GM19438 (cell line): Measurements from ENCODE around the gene MAPK6.

ENCODE experiments used
- ATAC-seq: cut with Tn5 transposase; IDR thresholded peaks from one replicate; pipeline ENCODE4 v1.9.1; 2021; ENCODE audit warnings: low read depth; ENCODE audit not compliant: unreplicated experiment

Gene MAPK6

GRCh38 chr15:52100807-52101442, 81.9 kb downstream of the MAPK6 start:
- ATAC-seq = no peak

DNA sequence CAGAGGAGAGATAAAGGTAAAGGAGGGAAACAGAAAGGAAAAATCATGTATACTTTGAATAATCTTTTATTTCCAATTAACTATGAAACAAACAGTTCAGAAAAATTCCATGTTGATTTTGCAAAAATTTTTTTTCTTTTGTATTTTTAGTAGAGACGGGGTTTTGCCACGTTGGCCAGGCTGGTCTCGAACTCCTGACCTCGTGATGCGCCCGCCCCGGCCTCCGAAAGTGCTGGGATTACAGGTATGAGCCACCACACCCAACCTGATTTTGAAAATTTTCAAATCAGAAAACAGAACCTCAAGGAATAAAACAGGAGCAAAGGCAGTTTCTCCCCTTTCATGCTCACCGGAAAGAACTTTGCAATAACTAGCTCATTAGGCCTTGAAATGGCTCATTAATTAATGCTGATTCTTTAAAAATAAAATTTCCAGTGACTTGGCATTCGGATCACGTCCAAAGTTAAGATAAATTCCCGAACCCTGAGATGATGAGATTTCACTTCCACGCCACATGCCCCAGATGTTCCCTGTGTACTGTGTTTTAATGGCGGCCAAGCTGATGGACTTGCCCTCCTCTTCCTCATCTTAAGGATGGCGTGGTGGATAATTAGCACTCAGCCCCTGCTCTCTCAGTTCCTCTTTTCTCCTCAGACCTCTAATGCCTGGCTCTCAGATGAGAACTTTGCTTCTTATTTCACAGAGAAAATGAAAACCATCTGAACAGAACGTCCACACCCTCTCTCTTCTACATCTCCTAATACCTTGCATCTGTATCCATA, 82.7 kb downstream of the MAPK6 start:
- ATAC-seq = no peak

DNA sequence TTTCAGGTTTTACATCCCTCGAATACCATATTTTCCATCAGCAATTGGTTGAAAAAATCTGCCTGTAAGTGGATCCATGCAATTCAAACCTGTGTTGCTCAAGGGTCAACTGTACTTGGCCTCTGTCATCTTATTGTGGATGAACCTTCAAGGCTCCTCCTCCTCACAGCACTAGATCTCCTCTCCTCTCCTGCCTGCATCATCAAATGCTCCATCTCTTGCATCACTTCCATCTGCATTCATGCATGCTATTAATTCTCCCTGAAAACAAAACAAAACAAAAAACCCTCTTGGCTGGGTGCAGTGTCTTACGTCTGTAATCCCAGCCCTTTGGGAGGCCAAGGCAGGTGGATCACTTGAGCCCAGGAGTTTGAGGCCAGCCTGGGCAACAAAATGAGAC, 83.4 kb downstream of the MAPK6 start:
- ATAC-seq = no peak

GRCh38 chr15:52103217-52104207, 84.5 kb downstream of the MAPK6 start:
- peak; percentile 56 for ATAC-seq

DNA sequence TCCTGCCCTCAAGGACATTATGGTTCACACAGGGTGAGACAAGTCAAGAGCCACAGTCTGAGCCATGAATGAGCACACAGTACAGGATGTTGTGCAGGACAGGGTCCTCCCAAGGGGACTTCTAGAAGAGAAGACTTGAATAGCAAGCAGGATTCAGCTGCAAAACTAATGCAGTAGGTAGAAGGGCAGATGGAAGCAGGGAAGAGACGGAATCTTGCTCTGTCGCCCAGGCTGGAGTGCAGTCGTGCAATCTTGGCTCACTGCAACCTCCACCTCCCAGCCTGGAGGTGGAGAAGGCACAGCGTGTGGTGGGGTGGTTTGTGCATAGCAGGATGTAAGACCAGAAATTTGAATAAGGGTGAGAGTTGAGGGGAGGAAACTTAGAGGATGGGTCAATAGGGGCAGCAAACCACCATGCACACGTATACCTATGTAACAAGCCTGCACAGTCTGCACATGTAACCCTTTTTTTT, 85.5 kb downstream of the MAPK6 start:
- ATAC-seq = no peak

- ATAC-seq = no peak
Observed at GRCh38 chr15:52105846-52106245, 86.8 kb downstream of the MAPK6 start.

DNA sequence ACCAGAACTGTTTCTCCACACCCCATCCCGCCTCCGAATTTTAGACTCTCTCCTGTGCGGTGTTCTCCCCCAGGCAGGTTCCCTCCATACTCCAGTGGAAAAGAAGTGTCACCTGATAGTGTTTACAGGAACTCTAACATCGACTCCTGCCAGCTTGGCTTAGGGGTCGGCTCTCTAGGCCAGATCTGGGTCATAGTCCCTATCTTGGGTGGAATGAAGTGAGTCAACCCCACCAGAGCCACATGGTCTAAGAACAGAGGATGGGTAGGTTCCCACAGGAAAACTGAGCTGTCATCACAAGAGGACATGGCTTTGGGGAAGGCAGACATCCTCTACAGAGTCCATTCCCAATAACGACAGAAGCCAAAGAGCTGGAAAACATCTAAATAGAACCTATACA, 87.6 kb downstream of the MAPK6 start:
- no peak for ATAC-seq

GRCh38 chr15:52107238-52107637, 88.2 kb downstream of the MAPK6 start:
- no peak for ATAC-seq

DNA sequence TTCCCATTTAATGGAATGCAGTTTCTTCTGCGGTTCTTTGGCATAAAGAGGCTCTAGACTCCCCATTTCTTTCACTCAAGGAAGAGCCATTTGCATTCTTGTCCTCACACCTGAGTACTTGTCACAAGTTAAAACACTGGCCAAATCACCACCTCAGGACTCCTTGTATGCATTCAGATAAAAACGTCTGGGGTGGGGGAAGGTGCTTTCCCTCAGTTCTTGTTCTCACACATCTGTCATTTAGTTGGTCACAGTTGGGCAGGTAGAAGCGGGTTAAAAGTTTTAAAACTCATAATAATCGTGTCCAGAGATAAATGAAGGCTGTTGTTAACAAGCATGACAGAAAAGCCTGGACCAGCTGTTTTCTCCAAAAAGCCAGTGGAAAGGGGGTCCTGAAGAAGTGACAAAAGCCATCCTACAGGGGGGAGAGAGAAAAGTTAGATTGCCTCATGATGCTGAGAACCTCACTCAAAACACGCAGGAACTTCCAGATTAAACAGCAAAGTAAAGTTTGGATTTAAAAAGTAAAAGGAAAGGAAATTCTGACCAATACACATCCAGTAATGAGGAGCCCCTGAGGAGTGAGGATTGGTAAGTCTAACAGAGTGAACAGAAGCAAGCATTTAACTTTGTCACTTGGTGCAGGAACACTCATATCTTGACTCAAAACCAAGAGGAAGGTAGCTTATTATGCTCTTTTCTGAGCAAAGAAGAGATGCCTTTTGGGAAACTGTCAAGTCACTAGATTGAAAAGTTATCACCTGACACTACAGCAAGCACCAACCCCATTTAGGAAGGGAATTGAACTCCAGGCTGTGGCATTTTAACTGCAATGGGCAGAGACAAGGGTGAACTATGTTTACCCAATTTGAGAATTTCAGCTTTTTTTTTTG, 90.8 kb downstream of the MAPK6 start:
- no peak for ATAC-seq

GRCh38 chr15:52111517-52112202, 92.6 kb downstream of the MAPK6 start:
- no peak for ATAC-seq

DNA sequence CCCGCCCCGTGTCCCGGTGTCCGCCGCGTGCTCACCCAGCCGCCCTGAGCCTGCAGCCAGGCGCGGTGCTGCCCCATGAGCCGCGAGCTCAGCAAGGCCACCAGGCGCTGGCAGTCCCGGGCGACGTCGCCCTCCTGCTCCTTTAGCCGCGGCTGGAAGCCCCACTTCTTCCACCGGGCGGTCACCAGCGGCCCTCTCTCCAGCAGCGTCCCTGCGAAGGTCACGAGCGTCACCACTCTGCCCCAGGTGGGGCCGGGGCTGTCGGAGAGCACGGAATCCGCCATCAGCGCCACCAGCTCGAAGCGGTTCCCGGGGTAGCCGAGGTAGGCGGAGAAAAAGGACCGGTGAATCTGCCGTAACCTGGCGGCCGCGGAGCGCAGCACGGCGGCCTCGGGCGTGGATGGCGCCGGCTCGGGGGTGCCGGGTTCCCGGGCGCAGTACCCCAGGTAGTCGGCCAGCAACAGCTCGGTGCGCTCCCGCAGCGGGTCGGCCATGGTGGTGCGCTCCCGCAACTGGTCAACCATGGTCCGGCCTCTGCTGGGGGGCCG, 93.3 kb downstream of the MAPK6 start:
- ATAC-seq = no peak

- no peak for ATAC-seq
Observed at GRCh38 chr15:52113235-52113634, 94.2 kb downstream of the MAPK6 start.

- ATAC-seq = no peak
Observed at GRCh38 chr15:52113708-52114107, 94.7 kb downstream of the MAPK6 start.

GRCh38 chr15:52114261-52115055, 95.4 kb downstream of the MAPK6 start:
- no peak for ATAC-seq

DNA sequence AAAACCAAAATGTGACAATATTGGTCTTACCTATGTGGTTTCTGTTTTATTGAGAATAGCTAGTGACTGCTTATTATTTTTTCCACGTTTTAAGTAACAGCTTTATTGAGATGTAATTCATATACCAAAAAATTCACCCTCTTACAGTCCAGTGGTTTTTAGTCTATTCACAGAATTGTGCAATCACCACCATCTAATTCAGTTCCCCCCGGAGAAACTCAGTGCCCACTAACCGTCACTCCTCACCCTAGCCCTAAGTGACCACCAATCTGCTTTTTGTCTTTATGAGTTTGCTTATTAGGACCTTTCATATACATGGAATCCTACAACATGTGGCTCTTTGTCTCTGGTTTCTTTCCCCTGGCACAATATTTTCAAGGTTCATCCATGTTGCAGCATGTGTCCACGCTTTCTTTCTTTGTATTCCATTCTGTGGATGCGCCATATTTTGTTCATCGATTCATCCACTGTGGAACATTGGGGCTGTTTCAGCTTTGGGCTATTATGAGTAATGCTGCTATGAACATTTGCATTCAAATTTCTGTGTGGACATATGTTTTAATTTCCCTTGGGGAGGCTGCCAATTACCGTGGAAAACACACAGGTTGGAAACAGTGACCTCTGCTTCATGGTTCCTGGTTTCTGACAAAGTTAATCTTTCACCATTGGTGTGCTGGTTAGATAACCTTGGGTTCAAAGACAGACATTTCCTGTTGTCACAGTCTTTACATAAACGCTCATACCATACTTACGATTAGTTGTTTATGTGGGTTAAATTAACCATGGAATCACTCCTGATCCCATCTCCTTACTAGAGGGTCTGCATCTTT, 96.8 kb downstream of the MAPK6 start:
- ATAC-seq = no peak
